SW480 (cell line): Measurements from ENCODE around the gene DCAF10.
"Not testable (repeated sequence)": the region's sequence is repeated elsewhere in the genome, so short reads cannot be mapped to it uniquely, and the experiment has no call there.

Source experiments
- DNase-seq: peaks from one replicate; pipeline ENCODE4 v3.0.0-alpha.2; 2016; ENCODE audit warnings: low spot score

Gene DCAF10

GRCh38 chr9:37908698-37909186, 108.1 kb downstream of the DCAF10 start:
- peak; percentile 44 for DNase-seq

- DNase-seq: no peak
Measured at GRCh38 chr9:37909326-37909725, 108.7 kb downstream of the DCAF10 start.

GRCh38 chr9:37909836-37910235, 109.2 kb downstream of the DCAF10 start:
- DNase-seq: not testable (repeated sequence)

GRCh38 chr9:37910271-37910670, 109.7 kb downstream of the DCAF10 start:
- DNase-seq: no peak

- DNase-seq: no peak
Measured at GRCh38 chr9:37911271-37911681, 110.7 kb downstream of the DCAF10 start.

- DNase-seq: peak; percentile 77
Measured at GRCh38 chr9:37913480-37914153, 113.0 kb downstream of the DCAF10 start.

- DNase-seq: no peak
Measured at GRCh38 chr9:37914154-37914551, 113.6 kb downstream of the DCAF10 start.

- no peak for DNase-seq
Measured at GRCh38 chr9:37914701-37915358, 114.2 kb downstream of the DCAF10 start.

- no peak for DNase-seq
Measured at GRCh38 chr9:37915911-37916470, 115.4 kb downstream of the DCAF10 start.

GRCh38 chr9:37916471-37917312, 116.1 kb downstream of the DCAF10 start:
- DNase-seq: no peak
